Colon (tissue), 2 donors: ENCODE data around the gene AKT1.

Experiments
- FAIRE-seq: peaks from 2 replicates; lab custom pipeline; 2012; peaks lifted over from hg19 to GRCh38; lab: Jason Lieb, UNC
- donor health status: control.
- donor health status: control.

The AKT1 gene

GRCh38 chr14:104723651-104724406 is 71.7 kb downstream of the AKT1 start, which contains the start of gene ADSS1:
TSS of gene ADSS1 (plus strand) at chr14:104724229. CDS start at chr14:104724271, 42 bp downstream.
- FAIRE-seq: no peak

GRCh38 chr14:104722938-104723650 is 72.5 kb downstream of the AKT1 start:
- FAIRE-seq: no peak

DNA sequence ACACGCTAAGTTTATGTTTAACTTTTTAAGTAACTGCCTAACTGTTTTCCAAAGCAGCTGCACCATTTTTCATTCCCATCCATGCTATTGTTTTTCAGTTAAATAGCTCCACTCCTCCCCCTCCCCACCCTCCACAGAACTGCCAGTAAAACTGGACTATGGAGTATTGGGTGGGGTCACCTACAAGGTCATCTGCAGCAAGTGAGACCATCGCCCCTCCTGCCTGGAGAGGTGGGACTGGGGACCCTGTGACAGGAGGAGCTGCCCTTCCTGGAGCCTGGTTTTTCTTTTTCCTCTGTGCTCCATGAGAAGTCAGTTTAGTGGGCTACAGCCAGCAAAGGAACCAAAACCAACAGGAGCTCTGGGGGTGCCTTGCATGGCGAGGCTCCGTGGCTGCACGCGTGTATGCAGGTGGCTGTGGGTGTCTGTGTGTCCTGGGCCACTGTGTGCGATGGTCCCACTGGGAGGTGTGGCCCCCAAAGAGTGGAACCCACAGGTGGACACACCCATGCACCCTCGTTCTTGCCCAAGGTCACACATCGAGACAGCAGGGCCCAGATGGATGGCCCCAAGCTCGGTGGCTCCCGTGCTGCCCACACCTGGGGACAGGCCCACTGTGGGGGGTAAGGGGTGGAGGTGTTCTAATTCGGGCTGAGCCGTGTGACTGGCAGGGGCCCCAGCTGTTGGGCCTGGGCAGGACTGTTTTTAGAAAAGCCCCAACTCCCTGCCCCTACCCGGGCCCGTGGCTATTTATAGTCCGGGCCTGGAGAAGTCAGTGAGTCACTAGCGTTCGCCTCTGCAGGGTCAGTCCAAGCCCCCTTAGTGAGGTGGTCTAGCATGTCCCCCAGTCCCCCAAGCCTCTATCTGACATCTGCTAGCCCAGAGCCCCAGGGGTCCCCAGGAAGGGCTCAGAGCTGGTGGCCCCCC is 73.8 kb downstream of the AKT1 start:
- no peak for FAIRE-seq
